PC-3 (cell line): ENCODE measurements around the gene MPZL1. TPM values are rescaled to one million over a fixed set of nuclear protein-coding genes. Genes with fewer than 3 reads are reported as not detected.

ENCODE experiments used
- ATAC-seq: fragments of 200-7000 bp; cut with Tn5 transposase; 2 replicates; pipeline ENCODE4 v1.9.1; 2020; ENCODE audit warnings: mild to moderate bottlenecking, moderate library complexity
- BruUV-seq: library from RNA; stranded (reverse); fragments of 400-500 nt; replicated peaks from 2 replicates; lab custom pipeline; 2021; lab: Mats Ljungman, UMichigan
- CTCF ChIA-PET: fragments of 300-600 bp; sonication (Branson Sonifier 250); formaldehyde crosslinking; loops from one replicate; lab custom pipeline; 2022; ENCODE audit warnings: antibody characterized with exemption; lab: Charles Lee
- POLR2A ChIA-PET: fragments of 300-600 bp; sonication (Branson Sonifier 250); formaldehyde crosslinking; loops from one replicate; lab custom pipeline; 2022; ENCODE audit warnings: antibody characterized with exemption; ENCODE audit not compliant: unreplicated experiment; lab: Charles Lee
- DNase-seq: peaks from one replicate; pipeline ENCODE4 v3.0.0-alpha.2; 2015
- H2AFZ ChIP-seq: fragments of 300-600 bp; sonication (generic); 2 replicates; pipeline ENCODE4 v1.6.0; 2016; ENCODE audit warnings: antibody characterized with exemption, low read length
- H3F3A ChIP-seq: fragments of 300-600 bp; sonication (generic); one replicate; pipeline ENCODE4 v1.6.0; 2017; ENCODE audit warnings: antibody characterized with exemption, low read length, control low read depth, mild to moderate bottlenecking; ENCODE audit not compliant: unreplicated experiment
- H3K27ac ChIP-seq: fragments of 300-600 bp; sonication (generic); 2 replicates; pipeline ENCODE4 v1.5.1; 2016; ENCODE audit warnings: mild to moderate bottlenecking, low read length
- H3K27me3 ChIP-seq: fragments of 300-600 bp; sonication (generic); 2 replicates; pipeline ENCODE4 v1.6.1; 2016; ENCODE audit warnings: low read length, mixed read lengths
- H3K36me3 ChIP-seq: fragments of 300-600 bp; sonication (generic); 2 replicates; pipeline ENCODE4 v1.6.1; 2016; ENCODE audit warnings: low read depth, mixed run types, low read length, mixed read lengths
- H3K4me1 ChIP-seq: fragments of 300-600 bp; sonication (generic); 2 replicates; pipeline ENCODE4 v1.5.1; 2016; ENCODE audit warnings: low read length; ENCODE audit not compliant: insufficient read depth
- H3K4me2 ChIP-seq: fragments of 300-600 bp; sonication (generic); 2 replicates; pipeline ENCODE4 v1.6.0; 2016; ENCODE audit warnings: low read length
- H3K4me3 ChIP-seq: fragments of 300-600 bp; sonication (generic); 2 replicates; pipeline ENCODE4 v1.5.1; 2016; ENCODE audit warnings: mild to moderate bottlenecking, low read length, mixed read lengths
- H3K79me2 ChIP-seq: fragments of 300-600 bp; sonication (generic); 2 replicates; pipeline ENCODE4 v1.6.1; 2017; ENCODE audit warnings: low read length, mixed read lengths
- H3K9ac ChIP-seq: fragments of 300-600 bp; sonication (generic); 2 replicates; pipeline ENCODE4 v1.6.0; 2016; ENCODE audit warnings: mild to moderate bottlenecking, low read length
- H3K9me2 ChIP-seq: fragments of 300-600 bp; sonication (generic); replicated peaks from 2 replicates; pipeline ENCODE4 v1.6.1; 2016; ENCODE audit warnings: mixed run types, low read length, mixed read lengths
- H3K9me3 ChIP-seq: fragments of 300-600 bp; sonication (generic); 2 replicates; pipeline ENCODE4 v1.6.1; 2016; ENCODE audit warnings: low read length, mixed read lengths
- H4K20me1 ChIP-seq: fragments of 300-600 bp; sonication (generic); 2 replicates; pipeline ENCODE4 v1.6.1; 2016; ENCODE audit warnings: low read length, mixed read lengths
- CTCF ChIP-seq: fragments of 300-600 bp; sonication (generic); conservative IDR thresholded peaks from 2 replicates; pipeline ENCODE4 v1.5.1; 2017; ENCODE audit warnings: antibody characterized with exemption, low read depth, mild to moderate bottlenecking, low read length
- EZH2 ChIP-seq: fragments of 300-600 bp; sonication (generic); IDR thresholded peaks from one replicate; pipeline ENCODE4 v1.6.1; 2017; ENCODE audit warnings: antibody characterized with exemption, mild to moderate bottlenecking, low read length; ENCODE audit not compliant: unreplicated experiment
- EZH2phosphoT487 ChIP-seq: fragments of 300-600 bp; sonication (generic); IDR thresholded peaks from 2 replicates; pipeline ENCODE4 v1.6.1; 2018; ENCODE audit warnings: mild to moderate bottlenecking, antibody characterized with exemption, low read length, borderline replicate concordance
- intact Hi-C: fragments of 100-400 bp; cut with micrococcal nuclease; formaldehyde crosslinking; loops from 2 replicates; pipeline ENCODE4 v1.9.0; 2023
- total RNA-seq: library from RNA; depleted of rRNA; stranded (reverse); fragments of >200 nt; gene quantifications from 2 replicates; pipeline ENCODE4 v1.2.3, GENCODE V29; 2014

The MPZL1 gene
- total RNA-seq, 1 experiment from 2014 or later, result 86.5 TPM

- no TSS peak for BruUV-seq
- Histone ChIP-seq H3K4me1 (peaks cover 50% of the 10 kb centered on the region), H3K9me2 (no peaks in the 10 kb centered on the region), H3K9me3 (no peaks in the 10 kb centered on the region), H4K20me1 (no peaks in the 10 kb centered on the region), H3K79me2 (no peaks in the 10 kb centered on the region), H3K9ac (no peak overlapping the region), H3K27me3 (no peaks in the 10 kb centered on the region), H3K4me3 (no peak overlapping the region), H2AFZ (no peak overlapping the region), H3K36me3 (peaks cover 20% of the 10 kb centered on the region), H3K27ac (no peak overlapping the region), H3K4me2 (no peak overlapping the region), H3F3A (peaks cover 4% of the 10 kb centered on the region)
- ChIA-PET POLR2A (no interaction called here), CTCF (no interaction called here)
- no peak for TF ChIP-seq EZH2
- no peak for TF ChIP-seq CTCF
- no peak for TF ChIP-seq EZH2phosphoT487
- intact Hi-C loops, result no loop called here
- no peak for ATAC-seq
- DNase-seq, result no peak
Measured at GRCh38 chr1:167791281-167792187, 69.8 kb downstream of the MPZL1 start.

- H3K4me2 ChIP-seq, result no peak overlapping the region
- H3K36me3 ChIP-seq, result peaks cover 18% of the 10 kb centered on the region
- no peak for ATAC-seq
- no peak overlapping the region for H2AFZ ChIP-seq
- CTCF ChIA-PET, result no interaction called here
- POLR2A ChIA-PET, result no interaction called here
- no peaks in the 10 kb centered on the region for H3K79me2 ChIP-seq
- H3K9ac ChIP-seq, result no peak overlapping the region
- H3K4me3 ChIP-seq, result no peak overlapping the region
- H3K9me3 ChIP-seq, result no peaks in the 10 kb centered on the region
- H4K20me1 ChIP-seq, result no peaks in the 10 kb centered on the region
- peaks cover 4% of the 10 kb centered on the region for H3F3A ChIP-seq
- TF ChIP-seq EZH2 (no peak), EZH2phosphoT487 (no peak)
- H3K4me1 ChIP-seq, result peaks cover 56% of the 10 kb centered on the region
- no peak for DNase-seq
- no peak overlapping the region for H3K27ac ChIP-seq
- BruUV-seq, result no TSS peak
- intact Hi-C loops, result no loop called here
- no peaks in the 10 kb centered on the region for H3K9me2 ChIP-seq
- no peaks in the 10 kb centered on the region for H3K27me3 ChIP-seq
Measured at GRCh38 chr1:167792188-167792565, 70.4 kb downstream of the MPZL1 start.

GRCh38 chr1:167794043-167794442, 72.3 kb downstream of the MPZL1 start:
- BruUV-seq, result no TSS peak

More at GRCh38 chr1:167794043-167794442, 72.3 kb downstream of the MPZL1 start:
- Histone ChIP-seq H3K4me3 (no peak overlapping the region), H2AFZ (no peak overlapping the region), H3K9me3 (no peaks in the 10 kb centered on the region), H3K27me3 (no peaks in the 10 kb centered on the region), H3K36me3 (0 out of 2 replicates have a peak, but pooled peaks cover 3% of the 10 kb centered on the region), H4K20me1 (no peaks in the 10 kb centered on the region), H3K27ac (peak overlapping the region; percentile 3; the same call in 1 of the 2 replicates), H3K4me2 (0 out of 2 replicates have a peak overlapping the region, but pooled peaks have one; percentile 0), H3K9me2 (no peaks in the 10 kb centered on the region), H3K79me2 (no peaks in the 10 kb centered on the region), H3K4me1 (peaks cover 63% of the 10 kb centered on the region), H3K9ac (no peak overlapping the region), H3F3A (peaks cover 9% of the 10 kb centered on the region)
- ChIA-PET POLR2A (no interaction called here), CTCF (no interaction called here)
- TF ChIP-seq EZH2phosphoT487 (no peak), EZH2 (no peak)
- intact Hi-C loops, result no loop called here
- ATAC-seq (peak; percentile 10; the same call in 1 of the 2 replicates), DNase-seq (peak; percentile 57)
